ENCODE results near the gene ATP13A3. TPM values are rescaled to one million over a fixed set of nuclear protein-coding genes. Genes with fewer than 3 reads are reported as not detected.
A peak's percentile ranks its signal among the peaks of the same experiment; 100 is the strongest.

The ATP13A3 gene
- polyA plus RNA-seq, 3 donors from 2014 or later = 5.2 to 8.5 (median 7.3) TPM

DNA sequence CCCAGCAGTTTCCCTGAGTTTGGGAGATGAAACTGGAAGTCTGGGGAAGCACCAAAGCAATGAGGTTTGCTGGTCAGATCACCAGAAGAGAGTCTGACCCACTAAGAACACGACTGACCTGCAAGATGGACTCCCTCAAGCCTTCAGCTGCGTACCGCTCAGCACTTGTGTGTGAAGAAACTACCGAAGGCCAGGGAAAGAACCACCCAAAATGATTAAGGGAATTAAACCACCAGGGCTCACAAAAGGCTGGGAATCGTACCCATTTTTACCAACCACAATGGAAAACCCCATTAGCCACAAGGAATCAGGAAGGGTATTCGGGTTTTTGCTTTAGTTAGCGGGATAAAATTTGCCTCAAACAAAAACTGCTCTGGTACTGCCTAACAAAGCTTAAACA lies 21.6 kb downstream of the ATP13A3 start:
- Mint-ChIP-seq H3K27ac (no peak overlapping the region), H3K9me3 (no peaks in the 10 kb centered on the region), H3K27me3 (ENCODE audit: low read depth in 3 of 3) (peaks cover 0 to 2% (median 0%) of the 10 kb centered on the region in 3 donors)

GRCh38 chr3:194464692-194465091 lies 22.1 kb downstream of the ATP13A3 start:
- peak overlapping the region in 1 of 6 donors; percentile 61 for H3K27ac Mint-ChIP-seq
- H3K36me3 Mint-ChIP-seq = peaks cover 0 to 3% (median 0%) of the 10 kb centered on the region in 3 donors
- peaks cover 0 to 2% (median 0%) of the 10 kb centered on the region in 3 donors for H3K27me3 Mint-ChIP-seq (ENCODE audit: low read depth in 3 of 3)
- peaks cover 4 to 19% of the 10 kb centered on the region in 2 donors for H3K4me1 Mint-ChIP-seq
- no peak for DNase-seq
- H3K4me3 Mint-ChIP-seq = no peak overlapping the region
- H3K9me3 Mint-ChIP-seq = no peaks in the 10 kb centered on the region

More for the DNA sequence above, 21.6 kb downstream of the ATP13A3 start:
- Mint-ChIP-seq H3K4me3 (no peak overlapping the region), H3K4me1 (peaks cover 4 to 19% of the 10 kb centered on the region in 2 donors), H3K36me3 (peaks cover 0 to 3% (median 0%) of the 10 kb centered on the region in 3 donors)
- DNase-seq = no peak

- H3K9me3 Mint-ChIP-seq = no peaks in the 10 kb centered on the region
- H3K4me3 Mint-ChIP-seq = no peak overlapping the region
- peaks cover 0 to 2% (median 0%) of the 10 kb centered on the region in 3 donors for H3K27me3 Mint-ChIP-seq (ENCODE audit: low read depth in 3 of 3)
- peaks cover 3 to 7% (median 4%) of the 10 kb centered on the region in 3 donors for H3K36me3 Mint-ChIP-seq
- H3K4me1 Mint-ChIP-seq = peaks cover 4 to 19% of the 10 kb centered on the region in 2 donors
- no peak for DNase-seq
- H3K27ac Mint-ChIP-seq = no peak overlapping the region
These were observed 23.9 kb downstream of the ATP13A3 start for GRCh38 chr3:194462936-194463335.

GRCh38 chr3:194460566-194460965 lies 26.2 kb downstream of the ATP13A3 start:
- Mint-ChIP-seq H3K36me3 (peaks cover 3 to 9% (median 7%) of the 10 kb centered on the region in 3 donors), H3K9me3 (no peaks in the 10 kb centered on the region), H3K27ac (no peak overlapping the region), H3K27me3 (ENCODE audit: low read depth in 3 of 3) (no peaks in the 10 kb centered on the region), H3K4me1 (peaks cover 1 to 13% of the 10 kb centered on the region in 2 donors), H3K4me3 (no peak overlapping the region)
- DNase-seq = no peak

DNA sequence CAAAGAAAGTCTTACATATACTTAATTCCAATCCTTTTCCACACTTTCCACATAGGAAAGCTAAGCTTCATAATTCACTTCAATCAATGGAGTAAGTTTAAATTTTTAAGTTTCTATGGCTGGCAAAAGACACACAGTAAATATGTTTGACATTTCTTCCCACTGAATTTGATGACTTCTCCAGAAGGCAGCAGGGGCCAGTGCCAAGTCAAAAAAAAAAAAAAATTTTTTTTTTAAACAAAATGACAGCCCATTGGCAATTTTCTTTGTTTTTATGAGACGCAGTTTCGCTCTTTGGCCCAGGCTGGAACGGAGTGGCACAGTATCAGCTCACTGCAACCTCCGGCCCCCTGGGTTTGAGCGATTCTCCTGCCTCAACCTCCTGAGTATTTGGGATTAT lies 28.7 kb downstream of the ATP13A3 start:
- no peak overlapping the region for H3K27ac Mint-ChIP-seq
- no peaks in the 10 kb centered on the region for H3K27me3 Mint-ChIP-seq (ENCODE audit: low read depth in 3 of 3)
- no peaks in the 10 kb centered on the region for H3K4me1 Mint-ChIP-seq
- H3K36me3 Mint-ChIP-seq = peaks cover 3 to 15% (median 7%) of the 10 kb centered on the region in 3 donors
- no peak overlapping the region for H3K4me3 Mint-ChIP-seq
- H3K9me3 Mint-ChIP-seq = no peaks in the 10 kb centered on the region
- no peak for DNase-seq

DNA sequence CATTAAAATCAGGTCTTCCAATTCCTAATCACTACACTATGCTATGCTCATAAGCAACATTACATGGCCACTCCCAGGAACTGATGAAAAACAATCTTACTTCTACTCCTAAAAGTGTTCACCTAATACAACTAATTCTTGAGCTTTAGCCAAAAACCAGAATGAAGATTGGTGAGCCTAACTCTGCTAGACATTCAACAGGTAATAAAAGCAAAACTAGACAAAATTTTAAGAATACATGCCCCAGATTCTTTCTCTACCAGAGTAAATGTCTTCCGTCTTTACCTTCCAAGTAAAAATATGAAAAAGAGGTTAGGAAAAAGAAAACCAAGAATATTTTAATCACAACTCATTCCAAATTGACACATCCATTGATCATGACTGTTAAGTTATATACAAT lies 31.3 kb downstream of the ATP13A3 start:
- Mint-ChIP-seq H3K9me3 (no peaks in the 10 kb centered on the region), H3K4me3 (no peak overlapping the region), H3K36me3 (peaks cover 21 to 30% (median 22%) of the 10 kb centered on the region in 3 donors), H3K27me3 (ENCODE audit: low read depth in 3 of 3) (no peaks in the 10 kb centered on the region), H3K27ac (no peak overlapping the region), H3K4me1 (no peaks in the 10 kb centered on the region)
- no peak for DNase-seq

- Mint-ChIP-seq H3K4me1 (peaks cover 2 to 5% of the 10 kb centered on the region in 2 donors), H3K36me3 (peaks cover 29 to 60% (median 30%) of the 10 kb centered on the region in 3 donors), H3K4me3 (no peak overlapping the region), H3K9me3 (no peaks in the 10 kb centered on the region), H3K27ac (no peak overlapping the region), H3K27me3 (ENCODE audit: low read depth in 3 of 3) (peaks cover 0 to 3% (median 0%) of the 10 kb centered on the region in 3 donors)
- no peak for DNase-seq
These were observed 36.5 kb downstream of the ATP13A3 start for GRCh38 chr3:194450341-194450740.

- Mint-ChIP-seq H3K4me3 (no peak overlapping the region), H3K27me3 (ENCODE audit: low read depth in 3 of 3) (peaks cover 0 to 3% (median 0%) of the 10 kb centered on the region in 3 donors), H3K9me3 (no peaks in the 10 kb centered on the region), H3K36me3 (peaks cover 30 to 61% (median 32%) of the 10 kb centered on the region in 3 donors), H3K27ac (no peak overlapping the region), H3K4me1 (peaks cover 2 to 5% of the 10 kb centered on the region in 2 donors)
- no peak for DNase-seq
These were observed 36.9 kb downstream of the ATP13A3 start for GRCh38 chr3:194449913-194450312.

DNA sequence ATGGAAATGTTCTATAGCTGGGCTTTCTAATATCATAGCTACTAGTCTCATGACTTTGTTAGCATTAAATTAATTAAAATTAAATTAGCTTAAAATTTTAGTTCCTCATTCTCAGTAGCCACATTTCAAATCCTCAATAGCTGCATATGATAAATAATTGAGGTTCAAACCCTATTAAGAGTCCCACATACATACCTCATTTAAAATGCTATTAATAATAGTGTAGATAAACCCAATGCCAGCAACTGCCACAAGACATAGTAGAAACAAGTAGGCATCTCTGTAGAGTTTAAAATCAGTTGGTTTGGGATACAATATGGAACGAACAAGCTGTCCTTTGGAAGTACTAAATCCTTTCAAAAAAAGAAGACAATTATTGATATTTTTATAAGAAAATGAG lies 39.1 kb downstream of the ATP13A3 start:
- Mint-ChIP-seq H3K27ac (peak overlapping the region in 1 of 6 donors; percentile 43), H3K27me3 (ENCODE audit: low read depth in 3 of 3) (peaks cover 0 to 3% (median 0%) of the 10 kb centered on the region in 3 donors), H3K4me3 (no peak overlapping the region), H3K36me3 (peaks cover 33 to 61% (median 35%) of the 10 kb centered on the region in 3 donors), H3K4me1 (peaks cover 2 to 5% of the 10 kb centered on the region in 2 donors), H3K9me3 (no peaks in the 10 kb centered on the region)
- no peak for DNase-seq

GRCh38 chr3:194447161-194447560 lies 39.6 kb downstream of the ATP13A3 start:
- Mint-ChIP-seq H3K4me1 (peaks cover 2 to 5% of the 10 kb centered on the region in 2 donors), H3K4me3 (no peak overlapping the region), H3K27ac (peak overlapping the region in 1 of 6 donors; percentile 43), H3K9me3 (no peaks in the 10 kb centered on the region), H3K36me3 (peaks cover 31 to 63% (median 32%) of the 10 kb centered on the region in 3 donors), H3K27me3 (ENCODE audit: low read depth in 3 of 3) (peaks cover 0 to 3% (median 0%) of the 10 kb centered on the region in 3 donors)
- no peak for DNase-seq

DNA sequence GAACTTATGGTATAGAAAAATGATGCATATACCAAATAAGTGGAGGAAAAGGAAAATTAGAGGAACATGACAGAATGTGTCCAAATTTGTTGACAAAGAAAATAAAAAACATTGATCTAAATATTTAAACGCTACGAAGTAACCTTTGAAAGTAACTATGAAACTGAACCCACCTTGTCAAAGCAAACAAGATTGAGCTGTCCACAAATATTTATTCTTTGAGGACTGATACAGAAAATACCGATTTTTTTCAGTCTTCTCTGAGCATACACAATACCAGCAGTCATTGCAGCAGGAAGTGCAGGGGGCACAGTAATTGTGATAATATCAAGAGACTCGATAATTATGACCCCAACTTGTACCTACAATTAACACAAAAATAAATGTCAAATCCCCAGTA lies 40.0 kb downstream of the ATP13A3 start:
- Mint-ChIP-seq H3K9me3 (no peaks in the 10 kb centered on the region), H3K4me1 (peaks cover 2 to 5% of the 10 kb centered on the region in 2 donors), H3K4me3 (no peak overlapping the region), H3K27me3 (ENCODE audit: low read depth in 3 of 3) (peaks cover 0 to 3% (median 0%) of the 10 kb centered on the region in 3 donors), H3K27ac (no peak overlapping the region), H3K36me3 (peaks cover 29 to 64% (median 33%) of the 10 kb centered on the region in 3 donors)
- no peak for DNase-seq

GRCh38 chr3:194446172-194446571 lies 40.6 kb downstream of the ATP13A3 start:
- H3K27me3 Mint-ChIP-seq (ENCODE audit: low read depth in 3 of 3) = peaks cover 0 to 3% (median 0%) of the 10 kb centered on the region in 3 donors
- H3K36me3 Mint-ChIP-seq = peaks cover 26 to 64% (median 31%) of the 10 kb centered on the region in 3 donors
- H3K4me3 Mint-ChIP-seq = no peak overlapping the region
- no peaks in the 10 kb centered on the region for H3K9me3 Mint-ChIP-seq
- no peak for DNase-seq
- H3K27ac Mint-ChIP-seq = no peak overlapping the region
- H3K4me1 Mint-ChIP-seq = peaks cover 2 to 5% of the 10 kb centered on the region in 2 donors

GRCh38 chr3:194443901-194444300 lies 42.9 kb downstream of the ATP13A3 start:
- H3K9me3 Mint-ChIP-seq = no peaks in the 10 kb centered on the region

GRCh38 chr3:194440756-194441155 lies 46.0 kb downstream of the ATP13A3 start:
- Mint-ChIP-seq H3K27me3 (ENCODE audit: low read depth in 3 of 3) (no peaks in the 10 kb centered on the region), H3K9me3 (no peaks in the 10 kb centered on the region), H3K4me3 (no peak overlapping the region), H3K27ac (peak overlapping the region in 1 of 6 donors; percentile 33), H3K4me1 (peaks cover 15 to 29% of the 10 kb centered on the region in 2 donors), H3K36me3 (peaks cover 29 to 53% (median 37%) of the 10 kb centered on the region in 3 donors)
- DNase-seq = no peak

More at GRCh38 chr3:194443901-194444300, 42.9 kb downstream of the ATP13A3 start:
- Mint-ChIP-seq H3K27me3 (ENCODE audit: low read depth in 3 of 3) (no peaks in the 10 kb centered on the region), H3K36me3 (peaks cover 20 to 62% (median 26%) of the 10 kb centered on the region in 3 donors), H3K4me3 (no peak overlapping the region), H3K4me1 (peaks cover 7 to 15% of the 10 kb centered on the region in 2 donors), H3K27ac (no peak overlapping the region)
- no peak for DNase-seq

All from immature natural killer cell (primary cell).